Measurements from ENCODE around the gene DPEP2. TPM values are rescaled to one million over a fixed set of nuclear protein-coding genes. Genes with fewer than 3 reads are reported as not detected.

The DPEP2 gene
- total and polyA plus RNA-seq, 2 of the 13 experiments (the other 11 are each of a cell fraction or from before 2014, with no cell fraction given), result 0.18 TPM; not detected in 1

GRCh38 chr16:67968400-67969253, 30.7 kb downstream of the DPEP2 start, which contains the start of gene SLC12A4 (continued):
- TF ChIP-seq ZSCAN5A (CRISPR knock-in tag; IDR thresholded peaks at IDR 0.05; ENCODE audit: borderline replicate concordance) (peak; percentile 93; the same call in 1 of the 2 replicates), ARID2 (CRISPR knock-in tag; IDR thresholded peaks at IDR 0.05; ENCODE audit: borderline replicate concordance) (peak; percentile 27; the same call in 1 of the 2 replicates), ZNF879 (CRISPR knock-in tag; IDR thresholded peaks at IDR 0.05) (peak; percentile 35; the same call in 1 of the 2 replicates), ZNF761 (CRISPR knock-in tag; conservative IDR thresholded peaks at IDR 0.05) (no peak), ZNF225 (CRISPR knock-in tag; IDR thresholded peaks at IDR 0.05) (peak; percentile 64; the same call in 1 of the 2 replicates), CSRNP1 (CRISPR knock-in tag; IDR thresholded peaks at IDR 0.05) (peak; percentile 43; the same call in 1 of the 2 replicates), ZBTB44 (CRISPR knock-in tag; IDR thresholded peaks at IDR 0.05) (no peak; the same call in 1 of the 2 replicates), ZNF589 (CRISPR knock-in tag; conservative IDR thresholded peaks at IDR 0.05) (0 out of 2 replicates have a peak, but pooled peaks have one; percentile 7), ZNF317 (CRISPR knock-in tag; IDR thresholded peaks at IDR 0.05) (peak; percentile 67; the same call in 1 of the 2 replicates), KLF16 (CRISPR knock-in tag; IDR thresholded peaks at IDR 0.05) (peak in 1 of 2 experiments; percentile 94; a peak in 2 of 4 replicates), PHF20 (CRISPR knock-in tag; IDR thresholded peaks at IDR 0.05) (no peak), NR2F6 (IDR thresholded peaks at IDR 0.05) (0 out of 2 replicates have a peak, but pooled peaks have one; percentile 7), NR2F6 (CRISPR knock-in tag; IDR thresholded peaks at IDR 0.05) (peak; percentile 16; the same call in 1 of the 2 replicates), SKI (IDR thresholded peaks at IDR 0.05; ENCODE audit: partially characterized antibody) (peak; percentile 85), TFDP1 (CRISPR knock-in tag; IDR thresholded peaks at IDR 0.05; ENCODE audit: borderline replicate concordance) (peak; percentile 94), KAT7 (CRISPR knock-in tag; IDR thresholded peaks at IDR 0.05; ENCODE audit: borderline replicate concordance) (peak; percentile 93), TEF (CRISPR knock-in tag; IDR thresholded peaks at IDR 0.05) (0 out of 2 replicates have a peak, but pooled peaks have one; percentile 36), TFE3 (CRISPR knock-in tag; IDR thresholded peaks at IDR 0.05) (no peak), STAT5B (CRISPR knock-in tag; IDR thresholded peaks at IDR 0.05) (no peak)

All from HepG2 (cell line).